NCI-H748 (cell line): Measurements from ENCODE around the gene TRAF3.
A peak's percentile ranks its signal among the peaks of the same experiment; 100 is the strongest.

Experiments used
- DNase-seq: peaks from one replicate; lab custom pipeline; 2025; ENCODE audit not compliant: unreplicated experiment; lab: John Stamatoyannopoulos, UW

The TRAF3 gene

GRCh38 chr14:102905116-102906108, 128.2 kb downstream of the TRAF3 start:
- DNase-seq = no peak

GRCh38 chr14:102906616-102907302, 129.5 kb downstream of the TRAF3 start:
- DNase-seq = no peak

GRCh38 chr14:102907303-102907844, 130.1 kb downstream of the TRAF3 start:
- DNase-seq = no peak

GRCh38 chr14:102907980-102908730, 130.9 kb downstream of the TRAF3 start:
- DNase-seq = no peak

- DNase-seq = no peak
Observed at GRCh38 chr14:102908766-102909455, 131.7 kb downstream of the TRAF3 start.

GRCh38 chr14:102909462-102909861, 132.2 kb downstream of the TRAF3 start:
- no peak for DNase-seq

GRCh38 chr14:102909911-102910310, 132.7 kb downstream of the TRAF3 start:
- no peak for DNase-seq

GRCh38 chr14:102910442-102910841, 133.2 kb downstream of the TRAF3 start:
- DNase-seq = no peak

GRCh38 chr14:102911541-102911951, 134.3 kb downstream of the TRAF3 start:
- no peak for DNase-seq

- DNase-seq = no peak
Observed at GRCh38 chr14:102911991-102912761, 134.9 kb downstream of the TRAF3 start.

GRCh38 chr14:102913341-102914211, 136.3 kb downstream of the TRAF3 start:
- no peak for DNase-seq

GRCh38 chr14:102914474-102915291, 137.4 kb downstream of the TRAF3 start:
- no peak for DNase-seq

GRCh38 chr14:102915292-102916110, 138.3 kb downstream of the TRAF3 start:
- no peak for DNase-seq

- DNase-seq = no peak
Observed at GRCh38 chr14:102916347-102917055, 139.3 kb downstream of the TRAF3 start.

GRCh38 chr14:102917056-102917385, 139.8 kb downstream of the TRAF3 start:
- DNase-seq = no peak

GRCh38 chr14:102917469-102918211, 140.4 kb downstream of the TRAF3 start:
- DNase-seq = peak; percentile 72
